SK-N-SH treated with all-trans-retinoic acid at 6 μM for 48 hours (cell line): ENCODE data around the gene TNS3.

Experiments used
- ATAC-seq: fragments of 200-7000 bp; cut with Tn5 transposase; 3 replicates; pipeline ENCODE4 v1.9.1; 2020; ENCODE audit warnings: mild to moderate bottlenecking, moderate library complexity
- ARNTL ChIP-seq: fragments of 450-650 bp; formaldehyde crosslinking; IDR thresholded peaks from 2 replicates; pipeline ENCODE4 v1.5.0; 2020; ENCODE audit warnings: low read depth, mild to moderate bottlenecking, moderate library complexity, borderline replicate concordance
- CREB5 ChIP-seq: fragments of 250-450 bp; sonication (Bioruptor Pico); IDR thresholded peaks from 2 replicates; pipeline ENCODE4 v1.5.1; 2020; ENCODE audit warnings: low read depth, mild to moderate bottlenecking, moderate library complexity
- CSDC2 ChIP-seq: fragments of 250-450 bp; sonication (Bioruptor Pico); IDR thresholded peaks from 2 replicates; pipeline ENCODE4 v1.5.0; 2020; ENCODE audit warnings: mild to moderate bottlenecking, moderate library complexity
- CSRNP3 ChIP-seq: fragments of 250-450 bp; sonication (Bioruptor Pico); IDR thresholded peaks from 2 replicates; pipeline ENCODE4 v1.5.1; 2021; ENCODE audit warnings: mild to moderate bottlenecking, moderate library complexity
- GLIS3 ChIP-seq: fragments of 250-450 bp; sonication (Bioruptor Pico); IDR thresholded peaks from 2 replicates; pipeline ENCODE4 v1.5.0; 2020; ENCODE audit warnings: mild to moderate bottlenecking, moderate library complexity
- ISL1 ChIP-seq: fragments of 250-450 bp; sonication (Bioruptor Pico); IDR thresholded peaks from 2 replicates; pipeline ENCODE4 v2.1.2; 2022; ENCODE audit warnings: mild to moderate bottlenecking, moderate library complexity
- OSR1 ChIP-seq: fragments of 250-450 bp; sonication (Bioruptor Pico); IDR thresholded peaks from 2 replicates; pipeline ENCODE4 v1.8.0; 2022; ENCODE audit warnings: moderate library complexity, mild to moderate bottlenecking, inconsistent platforms
- PATZ1 ChIP-seq: fragments of 250-450 bp; sonication (Bioruptor Pico); IDR thresholded peaks from 2 replicates; pipeline ENCODE4 v1.8.0; 2020; ENCODE audit warnings: mild to moderate bottlenecking, moderate library complexity, borderline replicate concordance
- POU6F1 ChIP-seq: fragments of 250-450 bp; sonication (Bioruptor Pico); IDR thresholded peaks from 2 replicates; pipeline ENCODE4 v1.8.0; 2021; ENCODE audit warnings: low read depth, mild to moderate bottlenecking, moderate library complexity, borderline replicate concordance
- PPARA ChIP-seq: fragments of 250-450 bp; sonication (Bioruptor Pico); IDR thresholded peaks from 2 replicates; pipeline ENCODE4 v1.5.0; 2020; ENCODE audit warnings: mild to moderate bottlenecking, borderline replicate concordance
- RARB ChIP-seq: fragments of 250-450 bp; sonication (Bioruptor Pico); IDR thresholded peaks from 2 replicates; pipeline ENCODE4 v1.8.0; 2021; ENCODE audit warnings: mild to moderate bottlenecking, moderate library complexity
- TCF4 ChIP-seq: fragments of 250-450 bp; sonication (Bioruptor Pico); IDR thresholded peaks from 2 replicates; pipeline ENCODE4 v1.8.0; 2021; ENCODE audit warnings: mild to moderate bottlenecking, moderate library complexity, borderline replicate concordance
- TOX ChIP-seq: fragments of 250-450 bp; sonication (Bioruptor Pico); IDR thresholded peaks from 2 replicates; pipeline ENCODE4 v1.8.0; 2021; ENCODE audit warnings: mild to moderate bottlenecking, moderate library complexity, borderline replicate concordance
- ZC3H10 ChIP-seq: fragments of 250-450 bp; sonication (Bioruptor Pico); IDR thresholded peaks from 2 replicates; pipeline ENCODE4 v1.5.1; 2021; ENCODE audit warnings: mild to moderate bottlenecking, moderate library complexity
- ZFP3 ChIP-seq: fragments of 250-450 bp; sonication (Bioruptor Pico); IDR thresholded peaks from 2 replicates; pipeline ENCODE4 v1.5.0; 2020; ENCODE audit warnings: mild to moderate bottlenecking, moderate library complexity
- ZFP30 ChIP-seq: fragments of 450-650 bp; formaldehyde crosslinking; IDR thresholded peaks from 2 replicates; pipeline ENCODE4 v1.5.0; 2022; ENCODE audit warnings: mild to moderate bottlenecking, moderate library complexity
- ZNF565 ChIP-seq: fragments of 450-650 bp; formaldehyde crosslinking; conservative IDR thresholded peaks from 2 replicates; pipeline ENCODE4 v1.5.0; 2020; ENCODE audit warnings: low read depth, mild to moderate bottlenecking, moderate library complexity
- ZNF8 ChIP-seq: fragments of 450-650 bp; formaldehyde crosslinking; IDR thresholded peaks from 2 replicates; pipeline ENCODE4 v1.5.0; 2020; ENCODE audit warnings: mild to moderate bottlenecking, moderate library complexity
- TF ChIP-seq, protein P1 (sequence below): fragments of 250-450 bp; sonication (Bioruptor Pico); IDR thresholded peaks from 2 replicates; pipeline ENCODE4 v1.5.0; 2020; ENCODE audit warnings: mild to moderate bottlenecking, moderate library complexity

TNS3 gene

GRCh38 chr7:47302560-47302959, 279.4 kb downstream of the TNS3 start:
- ATAC-seq = no peak
- TF ChIP-seq CSRNP3 (CRISPR knock-in tag) (no peak), ZFP3 (no peak), CREB5 (no peak), ZFP30 (CRISPR knock-in tag) (no peak), PATZ1 (CRISPR knock-in tag) (no peak), RARB (CRISPR knock-in tag) (no peak), ZNF8 (no peak), CSDC2 (no peak), POU6F1 (CRISPR knock-in tag) (no peak), ZC3H10 (CRISPR knock-in tag) (no peak), OSR1 (CRISPR knock-in tag) (no peak), GLIS3 (CRISPR knock-in tag) (no peak), PPARA (CRISPR knock-in tag) (no peak), TCF4 (no peak), TOX (CRISPR knock-in tag) (no peak), ISL1 (CRISPR knock-in tag) (no peak)
- TF ChIP-seq, protein P1, sequence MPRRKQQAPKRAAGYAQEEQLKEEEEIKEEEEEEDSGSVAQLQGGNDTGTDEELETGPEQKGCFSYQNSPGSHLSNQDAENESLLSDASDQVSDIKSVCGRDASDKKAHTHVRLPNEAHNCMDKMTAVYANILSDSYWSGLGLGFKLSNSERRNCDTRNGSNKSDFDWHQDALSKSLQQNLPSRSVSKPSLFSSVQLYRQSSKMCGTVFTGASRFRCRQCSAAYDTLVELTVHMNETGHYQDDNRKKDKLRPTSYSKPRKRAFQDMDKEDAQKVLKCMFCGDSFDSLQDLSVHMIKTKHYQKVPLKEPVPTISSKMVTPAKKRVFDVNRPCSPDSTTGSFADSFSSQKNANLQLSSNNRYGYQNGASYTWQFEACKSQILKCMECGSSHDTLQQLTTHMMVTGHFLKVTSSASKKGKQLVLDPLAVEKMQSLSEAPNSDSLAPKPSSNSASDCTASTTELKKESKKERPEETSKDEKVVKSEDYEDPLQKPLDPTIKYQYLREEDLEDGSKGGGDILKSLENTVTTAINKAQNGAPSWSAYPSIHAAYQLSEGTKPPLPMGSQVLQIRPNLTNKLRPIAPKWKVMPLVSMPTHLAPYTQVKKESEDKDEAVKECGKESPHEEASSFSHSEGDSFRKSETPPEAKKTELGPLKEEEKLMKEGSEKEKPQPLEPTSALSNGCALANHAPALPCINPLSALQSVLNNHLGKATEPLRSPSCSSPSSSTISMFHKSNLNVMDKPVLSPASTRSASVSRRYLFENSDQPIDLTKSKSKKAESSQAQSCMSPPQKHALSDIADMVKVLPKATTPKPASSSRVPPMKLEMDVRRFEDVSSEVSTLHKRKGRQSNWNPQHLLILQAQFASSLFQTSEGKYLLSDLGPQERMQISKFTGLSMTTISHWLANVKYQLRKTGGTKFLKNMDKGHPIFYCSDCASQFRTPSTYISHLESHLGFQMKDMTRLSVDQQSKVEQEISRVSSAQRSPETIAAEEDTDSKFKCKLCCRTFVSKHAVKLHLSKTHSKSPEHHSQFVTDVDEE (CRISPR knock-in tag) = no peak

DNA sequence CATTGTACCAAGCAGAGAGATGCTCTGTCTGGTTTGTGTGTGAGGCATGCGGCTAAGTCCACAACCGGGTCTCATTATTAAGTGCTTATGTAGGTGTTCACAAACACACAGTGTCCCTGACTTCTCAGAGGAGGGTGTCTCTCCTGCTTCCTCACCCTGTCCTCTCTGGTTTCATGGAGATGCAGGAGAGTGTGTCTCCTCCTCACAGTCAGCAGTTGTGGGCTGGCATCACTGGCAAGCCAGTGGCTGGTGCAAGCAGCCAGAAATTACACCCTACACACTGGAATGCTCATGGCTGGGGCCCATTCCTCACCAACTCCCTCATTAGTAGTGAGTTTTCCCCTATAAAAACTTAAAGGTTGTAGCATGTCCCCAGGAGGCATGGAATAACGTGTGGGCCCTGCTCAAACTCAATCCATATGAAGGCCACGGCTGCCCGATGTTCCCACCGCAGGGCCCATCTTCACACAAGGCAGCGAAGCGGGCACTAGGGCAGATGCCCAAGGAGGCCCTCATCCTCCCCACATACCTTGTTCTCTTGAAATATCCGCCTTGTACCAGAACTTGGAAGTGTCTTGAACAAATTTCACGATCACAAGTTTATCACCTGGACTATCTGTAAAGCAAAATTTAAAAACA, 280.1 kb downstream of the TNS3 start:
- no peak for ATAC-seq

More for the DNA sequence above, 280.1 kb downstream of the TNS3 start:
- TF ChIP-seq ARNTL (CRISPR knock-in tag) (no peak), TOX (CRISPR knock-in tag) (no peak), GLIS3 (CRISPR knock-in tag) (no peak), TCF4 (no peak), CSRNP3 (CRISPR knock-in tag) (no peak), PATZ1 (CRISPR knock-in tag) (no peak), CREB5 (no peak), POU6F1 (CRISPR knock-in tag) (no peak), ZNF565 (CRISPR knock-in tag) (no peak), ZFP30 (CRISPR knock-in tag) (no peak), RARB (CRISPR knock-in tag) (no peak), PPARA (CRISPR knock-in tag) (no peak)
- TF ChIP-seq, all 23 proteins: peak for 0
